EL (cell line): ENCODE results near the gene TRIM47.
A peak's percentile ranks its signal among the peaks of the same experiment; 100 is the strongest.

ENCODE experiments used
- DNase-seq: peaks from one replicate; pipeline ENCODE4 v3.0.0-alpha.2; 2016

TRIM47 gene

GRCh38 chr17:75906143-75906884 lies 27.9 kb upstream of the TRIM47 start:
- DNase-seq: no peak

DNA sequence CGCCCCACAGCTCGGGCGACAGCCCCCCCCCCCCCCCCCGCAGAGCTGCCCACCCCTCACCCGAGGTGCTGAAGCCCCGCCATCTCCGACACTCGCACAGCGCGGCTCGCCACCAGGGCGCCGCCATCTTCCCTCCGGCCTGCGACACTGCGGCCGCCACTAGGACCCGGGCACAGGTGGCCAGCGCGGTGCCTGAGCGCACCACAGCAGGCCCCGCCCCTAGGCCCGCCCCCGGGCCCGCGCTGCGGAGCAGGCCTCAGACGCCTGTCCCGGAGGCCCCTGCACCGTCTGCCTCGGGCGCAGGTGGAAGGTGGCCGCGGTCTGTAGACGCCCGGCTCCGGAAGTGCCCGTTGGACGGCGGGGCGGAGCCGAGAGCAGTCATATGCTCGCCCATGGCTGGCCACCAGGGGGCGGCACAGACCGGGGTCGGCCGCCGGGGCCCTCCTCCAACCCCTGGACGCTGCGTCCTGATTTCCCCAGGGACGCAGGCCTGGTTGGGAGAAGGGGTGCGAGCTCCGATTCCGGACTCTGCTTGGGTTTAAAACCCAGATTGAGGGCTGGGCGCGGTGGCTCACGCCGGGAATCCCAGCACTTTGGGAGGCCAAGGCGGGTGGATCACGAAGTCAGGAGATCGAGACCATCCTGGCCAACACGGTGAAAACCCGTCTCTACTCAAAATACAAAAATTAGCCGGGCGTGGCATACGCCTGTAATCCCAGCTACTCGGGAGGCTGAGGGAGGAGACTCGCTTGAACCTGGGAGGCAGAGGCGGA lies 26.6 kb upstream of the TRIM47 start, which contains the start of gene MRPL38:
MRPL38 (minus strand) TSS at position 136 of the 773 bp plus-strand sequence; CDS start at position 127, 9 bp downstream.
- DNase-seq: peak; percentile 97

DNA sequence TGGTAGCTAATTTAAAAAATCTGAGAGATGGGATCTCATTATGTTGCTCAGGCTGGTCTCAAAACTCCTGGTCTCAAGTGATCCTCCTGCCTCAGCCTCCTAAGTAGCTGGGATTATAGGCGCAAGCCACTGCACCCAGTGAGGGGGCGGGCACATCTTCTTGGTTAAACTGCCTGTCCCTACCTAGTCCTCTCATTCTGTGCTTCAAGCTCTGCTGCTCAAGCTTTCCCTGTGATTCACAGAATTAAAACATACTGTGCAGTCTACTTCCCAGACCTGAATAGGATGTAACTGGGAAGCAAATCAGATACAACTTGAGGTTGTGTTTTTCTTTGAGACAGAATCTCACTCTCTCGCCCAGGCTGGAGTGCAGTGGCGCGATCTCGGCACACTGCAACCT lies 24.0 kb upstream of the TRIM47 start:
- no peak for DNase-seq

DNA sequence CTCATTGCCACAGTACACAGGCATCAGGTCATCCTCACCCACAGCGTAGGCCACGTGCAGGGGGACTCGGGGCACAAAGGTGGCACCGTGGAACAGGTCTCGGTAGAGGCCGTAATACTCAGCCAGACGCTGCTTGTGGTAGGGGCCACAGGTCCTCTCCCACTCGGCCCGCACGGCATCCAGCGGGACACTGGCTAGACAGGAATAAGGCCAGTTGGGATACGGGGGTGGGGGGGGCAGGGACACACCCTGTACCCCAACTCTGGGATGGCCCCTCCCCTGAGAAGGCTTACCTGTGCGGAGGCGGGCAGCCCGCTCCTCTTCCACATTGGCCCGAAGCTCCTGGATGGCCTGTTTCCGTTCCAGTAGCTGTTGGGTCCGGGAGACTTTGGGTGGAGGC lies 23.3 kb upstream of the TRIM47 start:
- no peak for DNase-seq

DNA sequence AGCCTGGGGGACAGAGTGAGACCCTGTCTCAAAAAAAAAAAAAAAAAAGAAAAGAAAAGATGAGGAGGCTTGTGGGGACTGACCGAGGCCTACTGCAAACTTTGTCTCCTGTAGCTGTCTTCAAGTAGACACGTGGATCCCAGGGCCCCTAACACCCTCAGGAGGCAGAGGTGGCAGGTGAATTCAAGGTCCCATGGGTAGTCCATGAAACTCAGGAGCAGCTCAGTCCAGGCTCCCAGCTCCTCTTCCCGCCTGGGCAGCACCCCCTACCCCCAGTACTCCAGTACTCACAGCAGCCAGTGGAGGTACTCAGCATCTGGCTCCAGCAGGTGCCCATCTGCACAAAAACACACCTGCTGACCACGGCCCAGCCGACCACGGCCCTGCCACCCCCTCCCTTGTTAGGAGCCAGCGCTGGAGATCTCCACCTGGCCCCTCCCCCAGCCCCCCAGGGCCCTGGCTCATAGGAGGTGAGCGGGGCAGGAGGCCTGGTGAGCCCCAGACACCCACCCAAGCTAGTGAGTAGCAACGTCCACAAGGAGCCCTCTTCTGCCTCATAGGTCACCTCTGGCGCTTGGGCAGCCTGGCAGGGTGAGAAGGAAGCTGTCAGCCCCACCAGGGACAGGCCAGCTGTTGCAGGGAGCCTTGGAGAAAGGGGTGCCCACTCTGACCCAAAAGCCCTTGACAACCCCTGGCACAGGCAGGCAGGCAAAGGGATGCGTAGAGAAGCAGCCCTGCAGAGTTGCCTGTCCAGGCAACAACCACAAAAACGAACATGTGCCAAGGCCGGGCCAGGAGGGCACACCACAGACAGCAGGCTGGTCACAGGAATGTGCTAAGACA lies 22.5 kb upstream of the TRIM47 start:
- no peak for DNase-seq

- no peak for DNase-seq
Measured at GRCh38 chr17:75899767-75900468, 21.5 kb upstream of the TRIM47 start.

- no peak for DNase-seq
Measured at GRCh38 chr17:75899353-75899752, 21.0 kb upstream of the TRIM47 start.

GRCh38 chr17:75898791-75899190 lies 20.4 kb upstream of the TRIM47 start:
- DNase-seq: no peak

- DNase-seq: no peak
Measured at GRCh38 chr17:75898065-75898464, 19.7 kb upstream of the TRIM47 start.

- no peak for DNase-seq
Measured at GRCh38 chr17:75897160-75898019, 19.0 kb upstream of the TRIM47 start.

DNA sequence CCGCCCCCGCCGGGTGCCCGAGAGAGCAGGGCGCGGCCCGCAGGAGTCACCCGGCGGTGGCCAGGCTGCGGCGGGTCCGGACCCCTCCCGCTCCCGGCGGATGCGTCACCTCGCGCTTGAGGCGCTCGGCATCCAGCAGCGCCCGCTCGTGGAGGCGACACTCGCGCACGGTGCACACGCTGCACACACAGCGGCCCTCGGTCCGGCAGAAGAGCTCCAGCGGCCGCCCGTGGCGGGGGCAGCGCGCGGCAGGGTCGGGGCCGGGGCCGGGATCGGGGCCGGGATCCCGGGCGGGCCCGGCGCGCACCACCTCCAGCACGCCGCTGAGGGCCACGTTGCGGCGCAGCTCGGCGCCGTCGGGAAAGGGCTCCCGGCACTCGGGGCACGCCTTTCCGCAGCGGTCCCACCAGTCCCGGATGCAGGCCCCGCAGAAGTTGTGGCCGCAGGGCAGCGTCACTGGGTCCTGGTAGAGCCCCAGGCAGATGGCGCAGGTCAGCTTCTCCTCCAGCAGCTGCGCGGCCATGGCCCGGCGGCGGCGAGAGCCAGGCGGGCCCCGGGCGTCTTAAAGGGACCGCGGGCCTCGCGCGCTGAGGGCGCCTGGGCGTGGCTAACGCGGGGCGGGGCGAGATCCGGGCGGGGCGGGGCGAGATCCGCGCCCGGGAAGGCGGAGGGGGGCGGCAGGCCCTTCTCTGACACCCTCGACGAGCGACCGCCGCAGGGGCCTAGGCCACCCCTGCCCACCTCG lies 18.2 kb upstream of the TRIM47 start, which contains the start of gene TRIM65:
TRIM65 (minus strand) TSS at position 537 of the 745 bp plus-strand sequence; CDS start at position 523, 14 bp downstream.
- DNase-seq: peak; percentile 82

GRCh38 chr17:75895370-75896155 lies 17.2 kb upstream of the TRIM47 start:
- peak; percentile 30 for DNase-seq

DNA sequence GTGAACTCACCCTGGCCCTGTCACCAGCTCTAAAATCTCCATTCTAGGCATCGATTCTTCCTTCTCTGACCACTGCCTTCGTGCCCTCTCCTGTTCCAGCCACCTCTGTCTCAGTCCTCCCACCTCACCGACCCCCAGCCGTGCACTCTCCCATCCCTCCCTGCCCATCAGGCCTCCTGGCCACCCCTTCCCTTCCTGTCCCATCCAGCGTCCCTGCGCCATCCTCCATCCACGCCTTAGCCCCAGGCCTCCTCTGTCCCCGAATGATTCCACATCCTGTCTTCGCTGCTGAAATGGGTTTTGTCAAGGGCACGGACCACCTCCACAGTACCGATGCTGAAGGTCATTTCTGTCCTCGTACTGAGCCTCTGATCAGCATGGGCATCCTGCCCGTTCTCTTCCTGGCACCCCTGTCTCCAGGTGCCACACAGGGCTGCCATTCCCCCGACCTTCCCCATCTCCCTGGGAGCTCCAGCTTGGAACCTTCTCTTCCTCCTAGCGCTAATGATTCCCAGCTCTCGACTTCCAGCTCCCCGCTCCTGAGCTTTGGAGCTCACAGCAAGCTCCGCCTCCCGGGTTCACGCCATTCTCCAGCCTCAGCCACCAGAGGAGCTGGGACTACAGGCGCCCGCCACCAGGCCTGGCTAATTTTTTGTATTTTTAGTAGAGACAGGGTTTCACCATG lies 15.8 kb upstream of the TRIM47 start:
- no peak for DNase-seq

DNA sequence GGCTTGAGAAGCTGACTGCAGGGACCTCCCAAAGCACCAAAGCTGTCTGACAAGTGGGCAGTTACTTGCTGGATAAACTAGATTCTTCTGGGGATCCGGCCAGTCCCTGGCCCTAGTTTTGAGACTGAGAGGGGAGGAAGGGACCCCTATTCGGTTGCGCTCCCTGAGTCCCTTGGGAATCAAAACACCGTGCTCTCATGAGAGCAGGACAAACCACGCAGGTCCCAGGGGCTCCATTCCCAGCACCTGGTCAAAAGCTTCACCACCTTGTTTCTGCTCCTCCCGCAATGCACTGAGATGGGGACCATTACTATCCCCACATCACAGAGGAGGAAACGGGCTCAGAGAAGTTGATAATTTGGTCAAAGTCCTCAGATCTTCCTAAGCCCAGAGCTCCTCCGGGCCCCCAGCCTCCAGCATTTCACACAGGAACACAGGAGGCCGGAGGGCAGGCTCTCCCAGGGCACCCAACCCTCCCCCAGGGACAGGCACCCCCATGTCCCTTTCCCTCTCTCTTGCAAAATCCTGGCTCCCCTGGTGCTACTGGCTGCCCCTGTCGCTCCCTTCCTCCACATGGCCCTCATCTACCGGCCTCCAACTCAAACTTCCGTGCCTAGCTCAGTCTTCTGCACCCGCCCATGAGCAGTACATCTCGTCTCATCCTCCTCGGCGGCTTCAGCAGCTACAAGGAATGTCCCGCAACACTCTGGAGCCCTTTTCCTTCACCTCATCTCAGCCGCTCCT lies 15.1 kb upstream of the TRIM47 start:
- DNase-seq: no peak

DNA sequence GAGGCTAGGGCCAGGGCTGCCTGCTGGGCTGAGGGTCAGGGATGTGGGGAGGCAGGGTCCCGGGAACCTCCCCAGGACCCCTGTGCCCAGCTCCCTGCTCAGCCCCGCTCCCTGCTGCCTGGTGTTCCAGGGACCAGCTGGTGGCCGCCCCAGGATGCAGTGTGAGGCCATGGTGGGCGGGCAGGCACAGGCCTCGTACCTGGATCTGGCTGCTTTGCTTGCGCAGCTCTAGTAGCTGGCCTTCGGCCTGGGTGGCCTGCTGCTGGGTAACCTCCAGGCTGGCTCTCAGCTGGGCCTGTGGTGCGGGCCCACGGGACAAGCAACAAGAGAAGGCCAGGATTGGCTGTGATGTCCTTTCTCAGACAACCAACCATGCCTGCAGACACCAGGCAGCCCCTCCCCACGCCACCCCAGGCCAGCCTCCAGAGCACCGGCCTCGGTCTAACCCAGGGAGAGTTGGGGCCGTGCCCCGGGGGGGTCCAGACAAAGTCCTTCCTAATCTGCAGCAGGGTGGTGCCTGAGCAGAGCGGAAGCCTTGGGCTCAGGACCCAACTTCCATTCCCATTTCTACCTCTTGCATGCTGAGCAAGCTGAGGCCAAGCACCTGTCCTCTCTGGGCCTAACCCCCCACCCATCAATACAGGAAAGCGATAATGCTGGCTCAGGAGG lies 14.3 kb upstream of the TRIM47 start:
- DNase-seq: no peak

DNA sequence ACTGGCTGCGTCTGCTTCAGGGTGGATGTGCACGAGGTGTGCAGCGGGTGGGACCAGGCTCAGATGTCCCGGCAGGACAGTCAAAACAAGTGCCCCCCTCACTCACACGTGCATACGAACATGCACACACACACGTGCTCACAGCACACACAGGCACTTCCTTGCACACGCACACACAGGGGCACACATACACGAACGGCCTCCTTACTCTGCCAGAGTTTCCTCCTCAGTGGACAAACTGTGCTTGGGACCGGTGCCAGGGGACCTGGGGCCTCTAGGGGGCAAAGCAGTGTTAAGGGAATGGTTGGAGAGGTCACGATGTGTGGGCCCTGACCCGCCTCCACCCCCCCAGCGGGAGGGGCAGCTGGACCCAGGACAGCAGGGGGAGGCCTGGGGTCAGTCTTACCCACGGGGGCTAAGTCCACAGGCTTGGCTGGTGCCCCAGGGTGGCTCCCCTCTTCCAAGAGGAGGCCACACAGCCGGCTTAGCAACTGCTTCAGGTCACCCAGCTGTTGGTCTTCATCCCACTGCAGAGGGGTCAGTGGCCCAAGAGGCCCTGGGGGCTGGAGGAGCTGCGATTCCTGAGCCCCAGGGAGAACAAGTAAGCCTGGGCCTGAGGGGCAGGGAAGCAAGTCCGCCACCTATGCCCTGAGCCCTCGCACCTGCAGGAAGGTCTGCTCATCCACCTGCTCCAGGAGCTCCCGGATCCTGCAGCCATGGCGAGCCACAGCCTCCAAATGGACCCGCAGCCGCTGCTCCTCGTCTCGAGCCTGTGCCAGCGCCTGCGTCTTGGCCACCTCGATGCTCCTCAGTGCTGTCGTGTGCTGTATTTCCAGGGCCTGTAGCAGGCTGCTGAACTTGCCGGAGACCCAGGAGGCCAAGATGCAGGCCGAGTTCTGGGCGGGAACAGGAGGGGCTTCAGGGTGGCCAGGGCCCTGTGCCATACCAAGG lies 13.5 kb upstream of the TRIM47 start:
- DNase-seq: no peak
